Neuron (in vitro differentiated cells): ENCODE data around the gene HSD3B7.
"Not testable (repeated sequence)": the region's sequence is repeated elsewhere in the genome, so short reads cannot be mapped to it uniquely, and the experiment has no call there.

Experiments used
- H2AFZ ChIP-seq: one replicate; pipeline ENCODE4 v1.6.1; 2013; ENCODE audit warnings: low read depth, mild to moderate bottlenecking, inconsistent platforms, low read length, moderate library complexity
- H3K27me3 ChIP-seq: one replicate; pipeline ENCODE4 v1.6.1; 2013; ENCODE audit warnings: low read length; ENCODE audit not compliant: insufficient read depth
- H3K36me3 ChIP-seq: one replicate; pipeline ENCODE4 v1.6.1; 2013; ENCODE audit warnings: low read length; ENCODE audit not compliant: insufficient read depth
- H3K4me1 ChIP-seq: one replicate; pipeline ENCODE4 v1.6.1; 2013; ENCODE audit warnings: low read length; ENCODE audit not compliant: insufficient read depth
- H3K4me3 ChIP-seq: 2 replicates; pipeline ENCODE4 v1.5.1; 2013; ENCODE audit warnings: mild to moderate bottlenecking, low read length, moderate library complexity
- H3K9me3 ChIP-seq: one replicate; pipeline ENCODE4 v1.6.1; 2013; ENCODE audit warnings: low read length

HSD3B7 gene

DNA sequence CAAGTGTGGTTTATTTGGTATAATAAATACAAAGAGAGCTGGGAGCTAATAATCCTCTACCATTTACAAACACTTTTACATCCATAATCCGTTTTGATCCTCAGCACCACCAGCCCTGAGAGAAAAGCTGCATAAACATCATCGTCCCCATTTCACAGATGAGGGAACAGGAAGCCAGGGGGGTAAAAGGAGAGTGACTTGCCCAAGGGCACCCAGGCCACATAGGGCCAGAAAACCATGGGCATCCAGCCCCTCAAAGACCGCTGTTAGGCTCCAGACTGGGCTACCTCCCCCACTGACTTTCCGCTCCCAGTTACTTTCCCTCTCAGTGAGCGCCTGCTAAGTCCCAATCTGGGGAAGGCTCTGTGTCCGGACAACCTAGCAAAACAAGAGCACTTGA lies 18.7 kb downstream of the HSD3B7 start:
- Histone ChIP-seq H3K9me3 (no peaks in the 10 kb centered on the region), H3K4me3 (no peak overlapping the region), H3K27me3 (no peaks in the 10 kb centered on the region), H3K36me3 (no peaks in the 10 kb centered on the region), H2AFZ (no peak overlapping the region), H3K4me1 (peaks cover 15% of the 10 kb centered on the region)

DNA sequence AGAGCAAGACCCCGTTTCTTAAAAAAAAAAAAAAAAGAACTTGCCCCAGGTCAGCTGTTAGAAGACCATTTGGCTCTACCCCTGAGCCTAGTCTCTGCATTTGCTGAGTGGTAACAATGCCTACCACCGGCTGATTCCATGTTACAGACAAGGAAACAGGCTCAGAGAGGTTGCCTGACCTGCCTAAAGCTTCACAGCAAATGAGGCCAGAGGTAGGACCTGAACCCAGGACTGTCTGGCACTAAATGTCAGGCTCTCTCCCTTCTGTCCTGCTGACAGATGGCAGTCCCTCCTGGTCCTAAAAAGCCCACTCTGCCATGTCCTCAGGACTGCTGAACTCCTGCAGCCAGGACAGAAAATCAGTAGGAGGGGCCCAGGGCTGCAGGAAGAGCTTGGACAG lies 19.7 kb downstream of the HSD3B7 start:
- Histone ChIP-seq H3K4me3 (no peak overlapping the region), H3K4me1 (peaks cover 16% of the 10 kb centered on the region), H2AFZ (no peak overlapping the region), H3K36me3 (no peaks in the 10 kb centered on the region), H3K27me3 (no peaks in the 10 kb centered on the region), H3K9me3 (no peaks in the 10 kb centered on the region)

DNA sequence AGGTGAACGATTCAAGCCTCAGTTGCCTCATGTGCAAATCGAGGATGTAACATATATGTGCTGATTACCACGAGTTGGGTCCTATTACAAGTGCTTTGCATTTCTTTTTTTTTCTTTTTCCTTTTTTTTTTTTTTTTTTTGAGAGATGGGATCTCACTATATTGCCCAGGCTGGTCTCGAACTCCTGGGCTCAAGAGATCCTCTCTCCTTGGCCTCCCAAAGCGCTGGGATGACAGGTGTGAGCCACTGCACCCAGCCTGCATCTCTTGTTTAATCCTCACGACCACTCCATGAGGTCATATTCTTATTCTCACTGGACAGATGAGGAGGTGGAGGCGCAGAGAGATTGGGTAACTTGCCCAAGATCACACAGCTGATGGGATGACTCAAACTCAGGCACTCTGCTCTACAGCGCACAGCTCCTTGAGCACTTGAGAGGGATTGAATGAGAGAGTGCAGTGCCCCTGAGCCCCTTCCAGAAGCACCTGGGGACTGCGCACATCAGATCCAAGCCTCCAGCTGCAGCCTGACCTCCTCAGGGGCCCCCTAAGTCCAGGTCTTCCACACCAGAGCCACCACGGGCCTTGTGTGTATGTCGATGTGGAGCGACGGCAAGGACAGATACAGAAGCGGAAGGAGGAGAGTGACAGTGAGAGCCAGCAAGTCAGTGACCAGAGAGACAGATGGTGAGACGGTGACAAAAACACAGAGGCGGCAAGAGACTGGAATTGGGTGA lies 20.5 kb downstream of the HSD3B7 start:
- peaks cover 19% of the 10 kb centered on the region for H3K4me1 ChIP-seq
- H3K9me3 ChIP-seq: no peaks in the 10 kb centered on the region
- H2AFZ ChIP-seq: no peak overlapping the region
- H3K27me3 ChIP-seq: no peaks in the 10 kb centered on the region
- no peak overlapping the region for H3K4me3 ChIP-seq
- H3K36me3 ChIP-seq: no peaks in the 10 kb centered on the region

DNA sequence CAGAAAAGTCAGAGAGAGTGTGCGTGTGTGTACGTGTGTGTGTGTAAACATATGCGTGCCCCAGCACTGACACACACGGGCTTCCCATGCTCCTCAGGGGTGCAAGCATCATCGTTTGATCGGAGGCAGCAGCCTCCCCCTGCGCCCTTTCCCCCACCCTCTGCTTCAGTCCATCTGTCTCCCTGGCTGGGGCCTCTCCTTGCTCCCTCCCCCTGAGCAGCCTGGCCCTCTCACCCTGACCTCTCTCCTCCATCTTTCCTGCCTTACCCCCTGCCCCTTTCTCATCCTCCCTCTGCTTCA lies 21.0 kb downstream of the HSD3B7 start:
- H2AFZ ChIP-seq: no peak overlapping the region
- no peaks in the 10 kb centered on the region for H3K36me3 ChIP-seq
- peaks cover 22% of the 10 kb centered on the region for H3K4me1 ChIP-seq

DNA sequence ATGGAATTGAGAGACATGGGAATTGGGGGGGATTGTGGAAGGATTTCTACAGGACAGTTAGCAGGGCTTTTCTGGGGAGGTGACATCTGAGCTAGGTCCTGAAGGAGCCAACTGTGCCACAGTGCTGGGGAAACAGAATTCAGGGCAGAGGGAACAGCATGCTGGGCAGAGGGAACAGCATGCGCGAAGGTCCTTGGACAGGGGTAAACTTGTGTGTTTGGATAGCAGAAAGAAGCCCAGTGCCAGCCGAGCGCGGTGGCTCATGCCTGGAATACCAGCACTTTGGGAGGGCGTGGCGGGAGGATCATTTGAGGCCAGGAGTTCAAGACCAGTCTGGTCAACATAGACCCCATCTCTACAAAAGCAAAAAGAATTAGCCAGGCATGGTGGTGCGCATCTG lies 21.6 kb downstream of the HSD3B7 start:
- no peak overlapping the region for H3K4me3 ChIP-seq
- no peak overlapping the region for H2AFZ ChIP-seq
- H3K4me1 ChIP-seq: peaks cover 22% of the 10 kb centered on the region
- H3K36me3 ChIP-seq: no peaks in the 10 kb centered on the region
- H3K27me3 ChIP-seq: no peaks in the 10 kb centered on the region
- H3K9me3 ChIP-seq: no peaks in the 10 kb centered on the region

More for the DNA sequence above, 21.0 kb downstream of the HSD3B7 start:
- no peak overlapping the region for H3K4me3 ChIP-seq
- no peaks in the 10 kb centered on the region for H3K9me3 ChIP-seq
- H3K27me3 ChIP-seq: no peaks in the 10 kb centered on the region

DNA sequence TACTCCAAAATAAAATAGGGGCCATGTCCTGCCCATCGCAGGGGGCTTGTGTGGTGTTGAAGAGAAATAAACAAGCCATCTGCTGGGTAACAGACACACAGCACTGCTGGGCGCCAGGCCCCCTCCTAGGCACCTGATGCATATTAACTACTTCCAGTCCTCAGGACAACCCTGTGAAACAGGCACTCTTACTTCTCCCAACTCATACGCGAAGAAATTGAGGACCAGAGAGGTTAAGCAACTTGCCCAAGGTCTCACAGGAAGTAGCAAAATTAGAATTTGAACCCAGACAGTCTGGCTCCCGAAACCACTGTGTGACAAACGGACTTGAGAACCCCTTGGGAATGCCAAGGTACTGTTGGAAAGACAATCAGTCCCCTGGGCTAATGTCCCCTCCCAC lies 22.7 kb downstream of the HSD3B7 start:
- H3K4me1 ChIP-seq: peaks cover 16% of the 10 kb centered on the region
- no peaks in the 10 kb centered on the region for H3K9me3 ChIP-seq
- H2AFZ ChIP-seq: no peak overlapping the region
- no peaks in the 10 kb centered on the region for H3K36me3 ChIP-seq
- H3K4me3 ChIP-seq: no peak overlapping the region
- H3K27me3 ChIP-seq: no peaks in the 10 kb centered on the region

DNA sequence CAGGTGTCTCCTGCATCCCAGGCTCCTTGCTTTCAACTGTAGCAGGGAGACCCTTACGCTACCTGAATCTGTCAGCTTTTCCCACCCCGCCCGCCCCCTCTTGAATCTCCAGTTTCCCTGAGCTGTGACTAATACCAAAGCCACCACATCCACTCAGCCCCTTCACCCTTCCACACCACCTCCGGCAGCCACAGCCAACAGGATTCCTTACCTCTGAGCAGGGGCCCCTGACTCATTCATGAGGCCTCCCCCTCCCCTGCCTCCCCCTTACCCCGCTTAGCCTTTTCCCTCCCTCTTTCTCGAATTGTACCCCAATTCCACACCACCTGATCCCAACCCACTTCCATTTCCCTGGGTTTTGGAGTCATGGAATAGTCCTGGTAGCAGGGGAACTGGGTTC lies 23.1 kb downstream of the HSD3B7 start:
- no peaks in the 10 kb centered on the region for H3K36me3 ChIP-seq
- H3K4me3 ChIP-seq: no peak overlapping the region
- H3K27me3 ChIP-seq: no peaks in the 10 kb centered on the region
- H2AFZ ChIP-seq: no peak overlapping the region
- no peaks in the 10 kb centered on the region for H3K9me3 ChIP-seq
- peaks cover 16% of the 10 kb centered on the region for H3K4me1 ChIP-seq

DNA sequence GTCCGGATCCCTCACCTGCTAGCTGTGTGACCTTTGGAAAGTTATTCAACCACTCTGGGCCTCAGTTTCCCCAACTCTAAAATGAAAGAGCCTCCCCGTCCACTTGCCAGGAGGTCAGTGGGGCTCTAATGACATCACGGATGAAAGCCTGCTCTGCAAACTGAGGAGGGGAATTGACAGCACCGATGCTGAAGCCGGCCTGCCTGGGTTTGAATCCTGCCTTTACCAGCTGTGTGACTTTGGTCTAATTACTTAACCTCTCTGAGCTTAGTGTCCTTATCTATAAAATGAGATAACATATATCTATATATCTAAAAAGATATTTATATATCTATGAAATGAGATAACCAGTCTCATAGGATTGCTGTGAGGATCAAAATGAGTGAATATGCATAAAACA lies 23.5 kb downstream of the HSD3B7 start:
- Histone ChIP-seq H3K9me3 (no peaks in the 10 kb centered on the region), H2AFZ (no peak overlapping the region), H3K4me3 (no peak overlapping the region), H3K36me3 (no peaks in the 10 kb centered on the region), H3K4me1 (peaks cover 16% of the 10 kb centered on the region), H3K27me3 (no peaks in the 10 kb centered on the region)

DNA sequence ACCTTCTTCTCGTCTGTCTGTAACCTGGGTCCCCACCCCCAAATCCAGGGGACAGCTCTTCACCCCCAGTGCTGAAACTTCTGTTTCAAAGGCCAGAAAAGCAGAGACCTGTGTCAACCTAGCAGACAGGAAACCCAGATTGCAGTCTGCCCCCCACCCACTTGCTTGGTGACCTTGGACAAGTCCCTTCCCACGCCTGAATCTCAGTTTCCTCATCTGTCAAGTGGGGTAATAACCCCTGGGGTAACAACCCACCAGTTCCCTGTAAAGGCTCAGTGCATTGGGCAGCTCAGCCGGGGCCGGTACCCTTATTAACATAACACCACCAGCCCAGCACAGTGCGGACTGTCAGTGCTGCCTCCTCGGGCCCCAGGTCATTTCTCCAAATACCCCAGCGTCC lies 24.1 kb downstream of the HSD3B7 start:
- H3K36me3 ChIP-seq: no peaks in the 10 kb centered on the region
- no peak overlapping the region for H3K4me3 ChIP-seq
- no peaks in the 10 kb centered on the region for H3K9me3 ChIP-seq
- H3K27me3 ChIP-seq: no peaks in the 10 kb centered on the region
- peaks cover 16% of the 10 kb centered on the region for H3K4me1 ChIP-seq
- H2AFZ ChIP-seq: no peak overlapping the region

DNA sequence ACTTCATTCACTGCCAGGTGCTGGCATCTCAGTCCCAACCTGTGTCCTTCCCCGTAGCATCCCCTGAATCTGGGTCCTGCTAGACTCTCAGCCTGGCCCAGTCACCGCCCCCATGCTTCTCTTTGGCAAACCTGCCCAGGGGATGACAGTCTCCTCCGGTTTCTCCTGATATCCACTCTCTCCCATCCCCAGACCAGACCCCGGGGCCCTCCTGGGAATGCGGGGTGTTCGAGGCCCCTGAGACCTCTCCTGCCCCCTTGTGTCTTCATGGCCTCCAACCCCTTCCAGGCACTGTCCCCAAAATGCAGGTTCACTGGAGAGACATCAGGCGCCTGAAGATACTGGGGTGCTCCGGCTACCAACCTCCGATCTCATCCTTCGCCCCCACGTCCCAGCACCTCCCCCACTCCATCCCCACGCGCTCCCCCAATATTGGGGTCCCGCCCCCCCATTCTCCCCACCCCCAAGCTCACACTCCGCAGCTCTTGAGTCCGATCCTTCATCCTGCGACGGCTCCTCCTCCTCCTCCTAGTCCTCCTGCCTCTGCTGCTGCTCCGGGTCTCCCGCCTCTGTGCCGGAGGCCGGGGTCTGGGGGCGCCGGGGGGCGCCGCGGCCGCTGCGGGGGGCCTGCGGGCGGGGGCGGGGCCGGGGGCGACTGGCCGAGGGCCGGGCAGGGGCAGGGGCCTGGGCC lies 25.0 kb downstream of the HSD3B7 start:
- peaks cover 16% of the 10 kb centered on the region for H3K4me1 ChIP-seq
- H3K36me3 ChIP-seq: no peaks in the 10 kb centered on the region
- no peaks in the 10 kb centered on the region for H3K27me3 ChIP-seq
- H3K9me3 ChIP-seq: no peaks in the 10 kb centered on the region
- H2AFZ ChIP-seq: no peak overlapping the region
- H3K4me3 ChIP-seq: peak overlapping the region; percentile 42

DNA sequence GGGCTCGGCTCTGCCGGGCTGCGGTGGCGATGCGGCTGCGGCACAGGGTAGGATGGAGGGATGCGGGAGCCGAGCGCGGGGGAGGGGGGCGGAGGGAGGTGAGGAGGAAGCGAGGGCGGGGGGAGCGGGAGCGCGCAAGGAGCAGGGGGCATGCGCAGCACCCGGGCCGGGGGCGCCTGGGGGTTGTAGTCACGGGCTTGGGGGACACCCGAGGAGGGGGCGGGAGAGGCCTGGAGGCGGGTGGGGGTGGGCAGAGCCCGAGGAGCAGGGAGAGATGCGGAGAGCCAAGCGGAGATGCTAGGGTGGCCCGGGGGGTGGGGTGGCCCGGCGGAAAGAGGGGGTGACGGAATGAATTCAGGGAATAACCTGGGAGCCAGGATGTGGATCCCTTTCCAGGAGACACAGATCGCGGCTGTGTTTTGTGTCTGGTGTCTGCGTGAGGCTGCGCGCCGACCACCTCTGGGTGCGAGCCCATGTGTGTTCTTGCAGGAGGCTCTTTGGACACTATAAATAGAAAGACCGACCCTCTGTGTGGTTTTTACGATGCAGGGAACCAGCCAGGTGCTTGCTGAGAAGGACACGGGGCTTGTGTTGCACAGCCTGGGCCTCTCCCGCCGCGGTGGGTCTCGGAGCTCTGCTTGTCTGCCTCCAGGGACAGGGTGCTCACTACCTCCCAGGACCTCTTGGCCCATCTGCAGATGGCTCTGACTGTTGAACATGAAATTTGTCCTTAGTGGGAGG lies 25.7 kb downstream of the HSD3B7 start, which contains the start of gene STX1B:
Gene STX1B, minus strand, starts transcription at position 54 of the 741 bp plus-strand sequence. CDS start 242 bp downstream, outside the sequence.
- H3K4me3 ChIP-seq: peak within 1 kb of the TSS; percentile 56
- H2AFZ ChIP-seq: peak within 1 kb of the TSS; percentile 28
- H3K27me3 ChIP-seq: no peaks in the 10 kb centered on the region
- H3K4me1 ChIP-seq: peaks cover 16% of the 10 kb centered on the region
- no peaks in the 10 kb centered on the region for H3K9me3 ChIP-seq
- H3K36me3 ChIP-seq: no peaks in the 10 kb centered on the region

DNA sequence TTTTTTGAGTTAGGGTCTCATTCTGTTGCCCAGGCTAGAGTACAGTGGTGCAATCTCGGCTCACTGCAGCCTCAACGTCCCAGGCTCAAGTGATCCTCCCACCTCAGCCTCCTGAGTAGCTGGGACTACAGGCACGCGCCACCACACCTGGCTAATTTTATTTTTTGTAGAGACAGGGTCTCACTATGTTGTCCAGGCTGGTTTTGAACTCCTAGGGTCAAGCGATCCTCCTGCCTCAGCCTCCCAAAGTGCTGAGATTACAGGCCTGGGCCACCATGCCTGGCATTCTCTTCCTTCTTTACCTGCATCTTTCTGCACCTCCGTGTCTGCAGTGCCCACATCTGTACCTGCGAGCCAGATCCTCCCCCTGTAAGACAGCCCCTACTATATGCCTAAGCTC lies 26.8 kb downstream of the HSD3B7 start:
- not testable (repeated sequence) for H3K36me3 ChIP-seq, H3K4me1 ChIP-seq, H3K9me3 ChIP-seq, H2AFZ ChIP-seq, H3K27me3 ChIP-seq, H3K4me3 ChIP-seq

DNA sequence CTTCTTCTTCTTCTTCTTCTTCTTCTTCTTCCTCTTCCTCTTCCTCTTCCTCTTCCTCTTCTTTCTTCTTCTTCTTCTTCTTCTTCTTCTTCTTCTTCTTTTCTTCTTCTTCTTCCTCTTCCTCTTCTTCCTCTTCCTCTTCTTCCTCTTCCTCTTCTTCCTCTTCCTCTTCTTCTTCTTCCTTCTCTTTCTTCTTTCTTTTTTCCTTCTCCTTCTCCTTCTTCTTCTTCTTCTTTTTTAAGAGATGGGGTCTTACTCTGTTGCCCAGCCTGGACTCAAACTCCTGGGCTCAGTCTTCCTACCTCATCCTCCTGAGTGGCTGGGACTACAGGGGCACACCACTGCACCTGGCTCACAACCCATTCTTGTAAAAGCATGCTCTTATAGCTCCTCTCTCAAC lies 28.3 kb downstream of the HSD3B7 start:
- H3K27me3 ChIP-seq, H2AFZ ChIP-seq, H3K4me3 ChIP-seq, H3K9me3 ChIP-seq, H3K4me1 ChIP-seq, H3K36me3 ChIP-seq: not testable (repeated sequence)
